GM18502 (cell line): Measurements from ENCODE around the gene ZNF462.

ENCODE experiments used
- ATAC-seq: cut with Tn5 transposase; IDR thresholded peaks from one replicate; pipeline ENCODE4 v1.9.1; 2021; ENCODE audit warnings: mild to moderate bottlenecking; ENCODE audit not compliant: unreplicated experiment, poor library complexity

Gene ZNF462

DNA sequence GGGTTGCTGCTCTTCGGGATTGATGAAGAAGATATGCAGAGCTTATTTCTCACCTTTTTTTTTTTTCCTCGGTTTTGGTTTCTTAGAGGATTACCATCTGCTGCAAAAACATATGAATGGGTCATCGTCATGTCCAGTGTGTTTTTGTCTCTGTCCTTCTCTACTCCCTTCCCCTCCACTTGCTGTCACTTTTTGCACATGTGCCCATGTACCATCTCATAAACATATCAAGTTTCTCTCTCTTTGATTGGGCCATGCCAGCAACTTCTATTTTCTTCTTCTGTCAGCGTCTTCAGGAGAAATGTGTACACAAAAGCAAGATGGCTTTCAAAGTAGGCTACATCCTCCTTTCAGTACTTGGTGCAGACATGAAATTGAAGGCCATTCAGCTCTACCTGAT, 57.1 kb downstream of the ZNF462 start:
- ATAC-seq = no peak

DNA sequence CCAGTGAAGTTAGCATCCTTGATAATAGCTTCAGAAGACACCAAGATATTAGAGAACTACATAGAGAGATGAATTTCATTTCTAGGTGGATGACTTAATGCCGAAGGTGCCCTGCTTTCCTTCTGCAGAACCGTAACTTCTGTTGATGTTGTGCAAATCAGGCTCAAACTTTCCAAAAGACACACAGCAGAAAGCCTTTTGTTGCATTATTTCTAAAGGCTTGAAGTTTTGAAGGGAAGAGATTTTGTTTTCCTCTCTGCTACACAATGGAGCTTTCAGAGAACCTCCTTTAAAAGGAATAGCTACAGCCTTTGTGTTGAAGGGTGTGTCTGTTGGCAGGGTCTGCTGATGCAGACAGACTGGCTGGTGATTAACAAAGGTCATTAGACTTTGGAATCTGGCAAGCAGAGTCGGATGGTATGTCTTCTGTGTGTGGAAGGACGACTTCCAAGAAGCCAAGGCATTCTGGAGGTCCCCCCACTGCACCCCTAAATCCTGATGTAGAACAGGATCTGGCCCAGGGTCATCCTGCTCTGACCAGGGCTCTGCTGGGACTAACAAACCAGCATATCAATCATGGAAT, 57.8 kb downstream of the ZNF462 start:
- ATAC-seq = no peak

DNA sequence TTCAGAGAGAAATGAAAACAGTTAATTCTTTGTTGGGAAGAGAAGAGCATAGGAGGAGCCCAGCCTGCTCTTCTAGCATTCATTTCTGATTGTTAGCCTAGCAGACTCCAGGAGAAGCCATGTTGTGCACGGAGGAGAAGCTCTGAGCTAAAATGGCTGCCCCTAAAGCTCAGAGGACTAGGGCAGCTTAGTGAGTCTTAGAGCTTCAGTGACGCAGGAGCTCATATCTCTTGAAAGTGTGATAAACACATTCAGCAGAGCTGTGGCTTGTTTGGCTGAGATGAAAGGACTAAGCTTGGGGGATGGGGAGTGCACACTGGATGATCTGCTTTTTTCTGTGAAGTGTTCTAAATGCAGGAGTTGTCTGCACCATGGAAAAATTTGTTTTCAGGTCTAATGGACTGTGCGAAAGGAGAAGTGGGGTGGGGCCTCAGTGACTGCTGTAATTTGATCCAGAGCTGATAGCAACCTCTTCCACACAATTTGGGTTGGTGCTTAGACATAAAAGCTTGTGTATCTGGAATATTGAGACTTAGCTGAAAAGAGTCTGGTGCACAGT, 58.5 kb downstream of the ZNF462 start:
- no peak for ATAC-seq

DNA sequence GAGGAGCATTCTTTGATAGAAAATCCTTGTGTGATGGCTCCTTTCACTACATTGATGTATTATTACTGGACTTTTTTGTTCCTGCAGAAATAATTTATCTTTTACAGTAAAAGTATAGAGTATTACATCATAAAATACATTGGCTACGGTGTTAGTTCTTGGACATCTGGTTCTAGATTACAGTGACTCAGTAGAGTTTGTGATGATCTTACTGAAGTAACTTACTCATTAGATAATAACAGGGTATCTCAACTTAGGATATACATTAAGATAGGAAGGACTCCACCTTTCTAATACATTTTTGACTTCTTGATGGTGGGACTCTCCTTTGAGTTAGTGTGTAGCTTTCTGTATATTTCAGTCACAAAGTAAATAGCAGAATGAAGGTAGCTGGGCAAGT, 59.1 kb downstream of the ZNF462 start:
- ATAC-seq = no peak

DNA sequence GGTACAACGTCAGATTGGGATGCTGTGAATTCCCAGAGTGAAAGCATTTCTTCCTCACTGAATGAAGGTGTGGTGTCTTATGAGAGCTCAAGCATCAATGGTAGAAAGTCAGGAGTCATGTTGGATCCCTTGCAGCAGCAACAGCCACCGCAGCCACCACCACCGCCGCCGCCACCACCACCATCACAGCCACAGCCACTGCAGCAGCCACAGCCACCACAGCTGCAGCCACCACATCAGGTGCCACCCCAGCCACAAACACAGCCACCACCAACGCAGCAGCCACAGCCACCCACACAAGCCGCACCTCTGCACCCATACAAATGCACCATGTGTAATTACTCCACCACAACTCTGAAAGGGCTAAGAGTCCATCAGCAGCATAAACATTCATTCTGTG, 62.4 kb downstream of the ZNF462 start:
- ATAC-seq = no peak

DNA sequence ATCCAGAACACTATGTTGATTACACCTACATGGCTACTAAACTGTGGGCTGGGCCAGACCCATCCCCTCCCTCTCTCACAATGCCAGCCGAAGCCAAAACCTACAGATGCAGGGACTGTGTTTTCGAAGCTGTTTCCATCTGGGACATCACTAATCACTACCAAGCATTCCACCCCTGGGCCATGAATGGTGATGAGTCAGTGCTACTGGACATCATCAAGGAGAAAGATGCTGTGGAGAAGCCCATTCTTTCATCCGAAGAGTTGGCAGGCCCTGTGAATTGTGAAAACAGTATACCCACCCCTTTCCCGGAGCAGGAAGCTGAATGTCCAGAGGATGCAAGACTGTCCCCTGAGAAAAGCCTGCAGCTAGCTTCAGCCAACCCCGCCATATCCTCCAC, 65.0 kb downstream of the ZNF462 start:
- no peak for ATAC-seq

DNA sequence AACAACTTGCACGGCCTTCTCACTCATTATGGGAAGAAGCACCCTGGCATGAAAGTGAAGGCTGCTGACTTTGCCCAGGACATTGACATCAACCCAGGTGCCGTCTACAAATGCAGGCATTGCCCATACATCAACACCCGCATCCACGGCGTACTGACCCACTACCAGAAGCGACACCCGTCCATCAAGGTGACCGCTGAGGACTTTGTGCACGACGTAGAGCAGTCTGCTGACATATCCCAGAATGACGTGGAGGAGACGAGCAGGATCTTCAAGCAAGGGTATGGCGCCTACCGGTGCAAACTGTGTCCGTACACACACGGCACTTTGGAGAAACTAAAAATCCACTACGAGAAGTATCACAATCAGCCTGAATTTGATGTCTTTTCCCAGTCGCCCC, 65.4 kb downstream of the ZNF462 start:
- no peak for ATAC-seq

DNA sequence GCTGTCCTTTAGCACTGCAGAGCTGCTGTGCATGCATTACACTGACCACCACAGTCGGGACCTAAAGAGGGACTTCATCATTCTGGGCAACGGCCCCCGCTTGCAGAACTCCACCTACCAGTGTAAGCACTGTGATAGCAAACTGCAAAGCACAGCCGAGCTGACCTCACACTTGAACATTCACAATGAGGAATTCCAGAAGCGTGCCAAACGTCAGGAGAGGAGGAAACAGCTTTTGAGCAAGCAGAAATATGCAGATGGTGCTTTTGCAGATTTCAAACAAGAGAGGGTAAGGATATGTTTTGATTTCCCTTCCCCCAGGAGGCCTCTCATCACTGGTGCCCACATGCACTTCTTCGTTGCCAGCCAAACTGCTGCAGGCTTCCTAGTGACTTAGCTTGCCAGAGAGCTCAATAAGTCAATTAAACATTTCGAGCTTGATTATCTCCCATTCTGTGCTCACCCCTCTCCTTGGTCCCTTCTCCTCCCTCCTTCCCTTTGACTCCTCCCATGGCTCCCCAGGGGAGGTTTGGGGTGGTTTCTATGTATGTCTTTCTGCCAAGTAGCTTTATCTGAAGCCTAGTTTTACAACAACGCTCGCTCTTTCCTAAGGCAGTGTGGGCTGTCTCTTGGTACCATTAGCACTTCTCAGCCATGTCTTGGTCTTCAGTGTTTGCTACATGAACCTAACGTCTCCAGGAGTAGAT, 66.7 kb downstream of the ZNF462 start:
- ATAC-seq = no peak

DNA sequence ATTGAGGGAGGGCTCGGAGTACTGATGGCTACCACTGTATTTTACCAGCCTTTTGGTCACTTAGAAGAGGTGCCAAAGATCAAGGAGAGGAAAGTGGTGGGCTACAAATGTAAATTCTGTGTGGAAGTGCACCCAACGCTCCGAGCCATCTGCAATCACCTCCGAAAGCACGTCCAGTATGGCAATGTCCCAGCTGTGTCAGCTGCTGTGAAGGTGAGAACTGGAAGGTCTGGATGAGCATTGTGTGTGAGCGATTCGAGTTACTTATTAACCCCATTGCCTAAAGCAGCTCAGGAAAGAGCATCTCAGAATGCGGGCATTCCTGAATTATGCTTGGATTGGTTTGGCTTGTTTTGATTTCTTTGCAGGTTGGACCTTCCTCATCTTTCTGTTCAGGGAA, 67.5 kb downstream of the ZNF462 start:
- no peak for ATAC-seq

DNA sequence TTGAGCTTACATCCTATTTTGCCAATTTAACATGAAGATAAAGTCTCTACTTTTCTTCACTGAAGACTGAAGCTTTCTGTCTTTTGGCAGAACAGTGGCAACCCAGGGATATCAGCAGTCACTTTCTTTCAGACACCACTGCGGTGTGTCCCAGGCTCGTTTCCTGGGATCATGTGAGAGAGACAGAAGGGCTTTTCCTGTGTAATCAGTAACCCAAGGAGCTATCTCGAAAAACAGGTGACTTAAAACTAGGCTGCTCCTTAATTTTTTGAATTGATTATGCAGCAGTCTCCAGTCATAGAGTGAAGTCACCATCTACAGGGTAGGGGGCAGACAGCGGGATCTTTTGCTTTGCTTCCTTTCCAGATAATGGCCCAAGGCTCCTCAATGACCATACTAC, 68.5 kb downstream of the ZNF462 start:
- no peak for ATAC-seq

DNA sequence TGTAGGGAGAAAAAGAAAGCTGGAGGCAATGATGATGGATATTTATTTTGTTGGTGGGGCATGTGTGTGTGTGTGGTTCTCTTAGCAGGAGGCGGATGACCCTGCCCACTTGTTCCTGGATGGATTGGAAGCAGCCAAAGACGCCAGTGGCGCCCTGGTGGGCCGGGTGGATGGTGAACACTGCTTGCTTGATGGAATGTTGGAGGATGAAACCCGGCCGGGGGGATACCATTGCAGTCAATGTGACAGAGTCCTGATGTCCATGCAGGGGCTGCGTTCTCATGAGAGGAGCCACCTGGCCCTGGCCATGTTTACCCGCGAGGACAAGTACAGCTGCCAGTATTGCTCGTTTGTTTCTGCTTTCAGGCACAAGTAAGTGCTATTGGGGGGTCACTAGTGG, 69.2 kb downstream of the ZNF462 start:
- no peak for ATAC-seq

DNA sequence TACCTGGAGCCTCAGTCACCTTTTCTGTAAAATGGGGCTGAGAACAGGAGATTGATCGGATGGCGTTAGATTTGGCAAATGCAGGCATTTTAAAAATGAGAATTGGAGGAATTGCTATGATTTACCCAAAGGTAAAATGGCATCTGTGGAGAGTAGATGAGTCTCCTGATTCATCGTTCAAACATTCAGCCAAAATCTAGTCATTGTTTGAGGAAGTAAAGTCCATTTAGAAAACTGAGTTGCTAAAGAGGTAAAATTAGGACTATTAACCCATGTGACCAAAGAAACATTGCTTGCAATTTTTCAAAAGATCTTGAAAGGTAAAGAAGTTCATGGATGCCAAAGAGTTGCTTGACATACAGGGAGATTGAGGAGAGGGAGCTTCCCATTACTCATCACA, 69.7 kb downstream of the ZNF462 start:
- no peak for ATAC-seq

DNA sequence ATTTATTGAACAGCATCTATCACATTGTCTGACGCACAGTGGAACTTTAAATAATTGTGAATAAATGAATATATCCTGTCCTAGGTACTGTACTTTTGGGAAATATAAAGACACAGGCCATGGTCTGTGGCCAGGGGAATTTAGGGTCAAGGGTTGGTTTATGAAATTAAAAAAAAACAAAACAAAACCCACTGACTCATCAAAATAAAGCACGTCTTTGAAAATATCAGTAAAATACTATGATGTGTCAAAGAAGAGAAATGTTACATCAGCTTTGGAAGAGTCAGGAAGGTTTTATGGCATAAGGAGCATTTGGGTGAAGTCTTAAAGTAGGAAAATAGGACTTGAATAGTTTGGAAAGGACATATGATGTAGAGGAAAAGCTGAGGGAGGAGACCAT, 70.5 kb downstream of the ZNF462 start:
- no peak for ATAC-seq

DNA sequence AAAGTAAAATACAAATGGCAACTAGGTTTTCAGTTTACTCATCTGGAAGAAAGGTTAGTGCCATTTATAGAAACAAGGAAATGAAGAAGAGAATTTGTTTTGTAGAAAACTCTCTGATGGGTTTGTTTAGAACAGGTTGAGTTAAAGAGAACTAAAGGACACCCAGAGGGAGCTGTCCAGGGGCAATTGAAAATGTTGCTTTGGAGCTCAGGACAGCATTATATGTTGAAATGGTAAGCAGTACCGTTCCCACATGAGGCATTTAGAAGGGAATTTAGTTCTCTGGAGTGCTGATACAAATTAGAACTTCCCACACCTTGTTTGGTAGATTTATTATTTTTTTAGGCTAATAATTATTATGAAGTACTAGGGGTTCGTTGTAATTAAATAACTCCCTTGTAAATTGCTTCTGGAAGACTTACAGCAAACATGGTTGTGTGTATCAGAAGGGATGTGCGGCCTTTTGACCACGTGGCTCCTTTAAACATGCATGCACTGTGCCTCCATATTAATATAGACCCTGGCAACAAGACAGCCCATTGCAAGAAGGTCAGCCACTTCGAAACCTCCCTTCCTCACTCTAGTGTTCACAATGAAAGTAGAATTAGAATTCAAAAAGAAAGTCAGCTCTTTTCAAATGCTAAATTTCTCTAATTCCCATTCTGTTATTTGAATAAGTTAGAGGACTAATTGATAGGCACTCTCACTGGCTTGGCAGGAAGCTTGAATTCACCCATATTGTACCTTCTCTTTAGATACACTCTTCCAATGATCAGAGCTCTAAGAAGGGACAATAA, 71.7 kb downstream of the ZNF462 start:
- no peak for ATAC-seq

DNA sequence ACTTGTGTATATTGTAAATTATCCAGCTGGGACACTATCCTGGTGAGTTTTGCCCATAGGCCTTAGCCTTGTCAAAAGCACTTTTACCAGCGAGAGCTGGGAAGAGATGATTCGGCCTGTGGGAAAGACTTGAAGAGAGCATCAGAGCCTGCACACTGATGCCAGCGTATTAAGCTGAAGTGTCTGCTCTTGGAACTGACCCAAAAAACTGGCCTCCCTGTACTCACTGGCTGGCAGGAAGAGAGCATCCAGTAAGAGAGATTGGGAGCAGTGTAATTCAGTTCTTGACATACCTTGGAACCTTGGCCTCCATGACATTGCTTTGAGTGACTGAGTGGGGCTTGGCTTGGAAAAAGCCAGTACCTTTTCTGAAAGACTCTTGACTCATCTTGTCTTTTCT, 73.7 kb downstream of the ZNF462 start:
- no peak for ATAC-seq

DNA sequence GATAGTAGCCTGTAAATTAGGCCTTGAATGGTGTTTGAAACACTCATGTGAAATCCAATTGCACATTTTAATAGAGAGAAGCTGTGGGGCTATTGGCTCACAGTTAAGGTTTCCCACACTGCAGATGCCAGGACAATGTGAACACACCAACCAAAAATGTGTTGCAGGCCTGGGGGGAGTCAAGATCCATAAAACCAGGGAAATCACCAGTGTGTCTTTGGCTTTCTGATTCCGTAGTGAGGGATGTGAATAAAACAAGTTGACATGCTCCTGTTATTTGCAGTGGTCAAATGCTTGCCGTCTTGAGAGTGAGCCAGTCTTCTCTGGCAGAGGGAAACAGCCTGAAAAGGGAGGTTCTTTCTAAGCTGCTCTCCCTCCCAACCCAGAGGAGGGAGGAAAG, 79.0 kb downstream of the ZNF462 start:
- ATAC-seq = no peak

DNA sequence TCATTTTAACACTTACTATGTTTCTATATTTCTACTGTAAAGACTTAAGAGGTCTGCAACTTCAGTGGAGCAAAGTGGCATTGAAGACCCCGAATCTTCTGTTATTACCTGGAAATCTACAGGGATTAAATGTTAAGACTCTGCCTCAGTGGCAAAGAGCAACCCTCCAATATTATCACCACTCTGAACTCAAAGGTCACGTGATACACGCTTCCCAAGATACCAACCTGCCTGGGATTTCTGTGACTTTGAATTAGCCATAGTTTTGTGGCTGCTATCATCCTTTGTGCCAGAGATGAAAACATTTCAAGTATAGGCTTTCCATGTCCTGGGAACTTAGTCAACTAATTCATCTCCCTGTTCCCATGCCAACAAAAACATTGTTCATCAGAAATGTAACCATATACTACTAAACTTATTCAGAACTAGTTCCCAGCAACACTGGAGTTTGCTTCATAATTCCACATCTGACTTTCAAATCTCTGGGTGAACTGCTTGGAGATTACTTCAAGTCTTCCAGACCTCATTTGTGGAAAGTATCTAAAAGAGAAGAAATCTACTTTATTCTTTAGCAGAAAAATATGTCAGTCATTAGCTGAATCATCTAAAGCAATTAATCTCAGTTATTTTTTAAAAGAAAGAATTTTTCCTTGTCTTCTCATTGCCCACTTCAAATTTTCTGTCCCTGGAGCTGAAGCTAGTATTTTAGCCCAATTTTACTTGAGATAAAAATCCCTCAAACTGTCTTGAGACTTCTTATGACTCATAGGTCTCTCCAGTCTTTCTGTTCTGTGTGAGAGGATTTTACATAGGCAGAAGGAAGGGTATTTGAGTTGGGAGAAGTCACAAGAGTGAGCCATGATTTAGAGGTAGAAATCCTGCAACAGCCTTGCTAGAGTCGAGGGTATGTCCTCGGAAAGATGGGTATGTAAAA, 83.0 kb downstream of the ZNF462 start:
- no peak for ATAC-seq

DNA sequence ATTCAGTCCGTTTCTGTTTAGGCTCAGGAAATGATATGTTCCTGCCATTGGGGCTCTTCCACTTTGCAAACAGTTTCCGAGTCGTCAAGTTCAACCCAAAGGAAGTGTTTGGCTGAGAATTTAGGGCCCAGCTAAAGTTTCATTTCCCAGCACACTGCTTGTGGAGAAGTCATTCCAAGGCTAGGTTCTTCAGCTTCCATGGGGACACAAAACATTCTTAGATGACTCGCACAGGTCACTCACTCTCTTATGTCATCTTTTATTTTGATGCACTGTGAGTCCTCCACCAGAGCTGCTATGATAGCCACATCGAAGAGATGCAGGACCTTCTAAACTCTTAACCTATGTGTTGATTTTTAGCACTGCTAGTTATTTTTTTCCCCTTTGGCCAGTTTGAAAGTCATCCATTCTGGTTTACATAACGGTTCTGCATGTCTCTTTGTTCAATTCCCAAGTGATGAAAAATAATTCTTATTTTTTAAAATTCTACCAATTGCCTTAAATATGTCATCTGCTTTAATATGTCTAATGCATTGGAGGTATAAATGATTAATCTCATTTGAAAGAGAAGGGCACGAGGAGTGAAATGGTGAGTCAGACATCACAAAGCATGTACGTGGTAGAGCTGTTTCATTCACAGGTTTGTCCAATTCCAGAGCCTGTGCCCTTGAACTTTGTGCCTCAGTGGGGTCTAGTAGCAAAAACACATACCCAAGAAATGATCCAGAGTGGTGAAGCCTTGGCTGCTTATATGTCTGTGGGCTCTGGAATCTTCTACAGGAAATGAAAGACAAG, 84.3 kb downstream of the ZNF462 start:
- no peak for ATAC-seq

DNA sequence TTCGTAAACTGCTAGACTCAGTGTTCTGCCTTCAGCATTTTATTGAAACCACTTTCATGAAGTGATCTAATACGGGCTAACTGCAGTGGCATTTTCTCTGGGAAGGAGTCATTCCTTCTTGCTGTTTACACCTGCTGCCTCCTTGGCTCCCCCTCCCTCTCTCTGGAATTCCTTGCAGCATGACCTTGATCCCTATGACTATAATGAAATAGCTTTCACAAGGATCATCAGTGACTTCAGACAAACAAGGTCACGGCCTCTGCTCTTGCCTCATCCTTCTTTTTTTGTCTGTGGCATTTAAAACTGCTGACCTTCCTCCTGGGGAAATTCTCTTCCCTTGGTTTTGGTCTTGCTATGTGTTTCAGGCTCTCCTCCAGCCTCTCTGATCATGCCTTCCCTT, 90.2 kb downstream of the ZNF462 start:
- ATAC-seq = no peak

DNA sequence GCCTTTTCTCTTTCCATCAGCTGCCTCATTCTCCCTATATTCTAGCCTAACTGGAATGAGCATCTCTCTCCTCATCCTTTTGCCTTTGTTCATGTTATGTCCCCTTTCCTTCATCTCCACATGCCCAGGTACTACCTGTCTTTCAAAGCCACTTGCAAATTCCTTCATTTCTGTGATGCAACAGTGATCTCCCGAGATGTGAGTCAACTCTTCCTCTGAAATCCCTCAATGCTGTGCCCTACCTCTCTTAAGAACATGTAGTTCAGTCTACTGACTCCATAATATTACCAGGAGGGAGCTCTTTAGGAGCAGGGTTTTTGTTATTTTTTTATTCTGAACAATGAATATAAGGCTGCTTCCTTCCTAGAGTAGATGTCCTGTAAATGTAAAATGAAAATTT, 91.6 kb downstream of the ZNF462 start:
- ATAC-seq = no peak
